BJ (cell line): ENCODE results near the gene CCM2. TPM values are rescaled to one million over a fixed set of nuclear protein-coding genes. Genes with fewer than 3 reads are reported as not detected.

Source experiments
- CTCF ChIA-PET: fragments of 350-600 bp; formaldehyde crosslinking; extraction: SDS; loops from one replicate; lab custom pipeline; 2021; ENCODE audit warnings: antibody characterized with exemption, inconsistent platforms; lab: Yijun Ruan, JAX
- POLR2A ChIA-PET: fragments of 300-600 bp; sonication (Branson Sonifier 250); formaldehyde crosslinking; extraction: SDS; loops from one replicate; lab custom pipeline; 2021; ENCODE audit warnings: antibody characterized with exemption; lab: Charles Lee
- DNase-seq: peaks from one replicate; pipeline ENCODE4 v3.0.0-alpha.2; 2011; ENCODE audit warnings: low read depth
- H3K27me3 ChIP-seq: 2 replicates; pipeline ENCODE4 v1.6.0; 2011; ENCODE audit warnings: low read length; ENCODE audit not compliant: control insufficient read depth, insufficient read depth
- H3K36me3 ChIP-seq: 2 replicates; pipeline ENCODE4 v1.5.1; 2011; ENCODE audit warnings: low read length; ENCODE audit not compliant: control insufficient read depth, insufficient read depth
- H3K4me3 ChIP-seq: 2 replicates; pipeline ENCODE4 v1.5.1; 2011; ENCODE audit warnings: low read depth, mild to moderate bottlenecking, control low read depth, low read length
- polyA plus RNA-seq: library from polyadenylated mRNA; depleted of rRNA; stranded (reverse); fragments of >200 nt; gene quantifications from 2 replicates; pipeline ENCODE4 v1.2.3, GENCODE V29; 2011
- TF ChIP-seq, protein P1 (sequence below): IDR thresholded peaks from 2 replicates; pipeline ENCODE4 v1.5.1; 2011; ENCODE audit warnings: low read depth, mild to moderate bottlenecking, control low read depth, inconsistent platforms, low read length, moderate library complexity; ENCODE audit not compliant: insufficient read depth

The CCM2 gene
- polyA plus RNA-seq, 1 experiment = 48.2 TPM

GRCh38 chr7:44965441-44965903, 34.5 kb upstream of the CCM2 start:
- TF ChIP-seq, protein P1, sequence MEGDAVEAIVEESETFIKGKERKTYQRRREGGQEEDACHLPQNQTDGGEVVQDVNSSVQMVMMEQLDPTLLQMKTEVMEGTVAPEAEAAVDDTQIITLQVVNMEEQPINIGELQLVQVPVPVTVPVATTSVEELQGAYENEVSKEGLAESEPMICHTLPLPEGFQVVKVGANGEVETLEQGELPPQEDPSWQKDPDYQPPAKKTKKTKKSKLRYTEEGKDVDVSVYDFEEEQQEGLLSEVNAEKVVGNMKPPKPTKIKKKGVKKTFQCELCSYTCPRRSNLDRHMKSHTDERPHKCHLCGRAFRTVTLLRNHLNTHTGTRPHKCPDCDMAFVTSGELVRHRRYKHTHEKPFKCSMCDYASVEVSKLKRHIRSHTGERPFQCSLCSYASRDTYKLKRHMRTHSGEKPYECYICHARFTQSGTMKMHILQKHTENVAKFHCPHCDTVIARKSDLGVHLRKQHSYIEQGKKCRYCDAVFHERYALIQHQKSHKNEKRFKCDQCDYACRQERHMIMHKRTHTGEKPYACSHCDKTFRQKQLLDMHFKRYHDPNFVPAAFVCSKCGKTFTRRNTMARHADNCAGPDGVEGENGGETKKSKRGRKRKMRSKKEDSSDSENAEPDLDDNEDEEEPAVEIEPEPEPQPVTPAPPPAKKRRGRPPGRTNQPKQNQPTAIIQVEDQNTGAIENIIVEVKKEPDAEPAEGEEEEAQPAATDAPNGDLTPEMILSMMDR = no peak
- Histone ChIP-seq H3K4me3 (no peak overlapping the region), H3K36me3 (no peaks in the 10 kb centered on the region), H3K27me3 (no peaks in the 10 kb centered on the region)
- ChIA-PET CTCF (interaction anchor here (3.8 kb wide), 1 partner anchor 8 kb away, joined by 38 read pairs; no protein-coding TSS in a partner anchor), POLR2A (no interaction called here)
- no peak for DNase-seq

- Histone ChIP-seq H3K27me3 (no peaks in the 10 kb centered on the region), H3K4me3 (no peak overlapping the region), H3K36me3 (no peaks in the 10 kb centered on the region)
- ChIA-PET CTCF (interaction anchor here (1.0 to 3.8 kb wide), 2 partner anchors 7 to 169 kb away, joined by 4 to 38 read pairs; no protein-coding TSS in a partner anchor), POLR2A (no interaction called here)
- TF ChIP-seq, protein P1 = no peak
- no peak for DNase-seq
These were observed 33.9 kb upstream of the CCM2 start for GRCh38 chr7:44965937-44966730.

GRCh38 chr7:44966731-44967538, 33.1 kb upstream of the CCM2 start:
- POLR2A ChIA-PET = no interaction called here
- H3K27me3 ChIP-seq = no peaks in the 10 kb centered on the region
- TF ChIP-seq, protein P1 = no peak
- no peak for DNase-seq
- CTCF ChIA-PET = interaction anchor here (1.0 kb wide), 1 partner anchor 169 kb away, joined by 4 read pairs; no protein-coding TSS in a partner anchor
- no peaks in the 10 kb centered on the region for H3K36me3 ChIP-seq
- H3K4me3 ChIP-seq = no peak overlapping the region

GRCh38 chr7:44967571-44968446, 32.2 kb upstream of the CCM2 start:
- TF ChIP-seq, protein P1 = peak; percentile 33; the same call in 1 of the 2 replicates
- H3K27me3 ChIP-seq = no peaks in the 10 kb centered on the region
- ChIA-PET CTCF (interaction anchor here (1.0 to 8.7 kb wide), 2 partner anchors 168 kb away, joined by 4 to 143 read pairs; no protein-coding TSS in a partner anchor), POLR2A (no interaction called here)
- no peaks in the 10 kb centered on the region for H3K36me3 ChIP-seq
- H3K4me3 ChIP-seq = no peak overlapping the region
- no peak for DNase-seq
